NCI-H446 treated with DMSO at 0.1 percent for 48 hours (cell line): ENCODE measurements around the gene ZFP1.
"Not testable (repeated sequence)": the region's sequence is repeated elsewhere in the genome, so short reads cannot be mapped to it uniquely, and the experiment has no call there.

Experiments
- DNase-seq: peaks from one replicate; lab custom pipeline; 2025; lab: John Stamatoyannopoulos, UW

Gene ZFP1

DNA sequence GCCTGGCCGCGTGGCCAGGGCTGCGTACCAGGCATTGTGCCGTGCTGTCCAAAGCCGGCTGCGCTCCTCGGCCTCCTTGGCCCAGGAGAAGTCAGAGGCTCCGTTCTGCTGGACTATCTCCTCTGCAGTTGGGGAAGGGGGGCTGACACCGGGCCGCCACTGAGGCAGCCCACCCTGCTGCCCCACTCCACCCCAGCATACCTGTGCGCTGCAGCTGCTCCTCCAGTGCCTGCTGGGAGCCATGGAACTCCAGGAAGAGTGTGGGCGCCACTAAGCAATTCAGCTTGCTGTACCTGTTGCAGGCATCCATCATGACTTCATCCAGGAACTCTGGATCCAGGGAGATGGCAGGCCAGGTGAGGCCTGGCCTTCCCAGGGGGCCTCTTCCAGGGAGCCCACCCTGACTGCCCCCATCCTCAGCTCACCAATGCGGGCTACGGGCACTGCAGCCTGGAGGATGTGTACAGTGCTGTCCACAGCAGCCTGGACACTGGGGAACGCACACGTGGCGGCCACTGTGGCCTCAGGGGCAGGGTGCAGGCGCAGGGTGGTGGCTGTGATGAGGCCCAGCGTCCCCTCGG is 34.7 kb upstream of the ZFP1 start:
- DNase-seq = no peak

DNA sequence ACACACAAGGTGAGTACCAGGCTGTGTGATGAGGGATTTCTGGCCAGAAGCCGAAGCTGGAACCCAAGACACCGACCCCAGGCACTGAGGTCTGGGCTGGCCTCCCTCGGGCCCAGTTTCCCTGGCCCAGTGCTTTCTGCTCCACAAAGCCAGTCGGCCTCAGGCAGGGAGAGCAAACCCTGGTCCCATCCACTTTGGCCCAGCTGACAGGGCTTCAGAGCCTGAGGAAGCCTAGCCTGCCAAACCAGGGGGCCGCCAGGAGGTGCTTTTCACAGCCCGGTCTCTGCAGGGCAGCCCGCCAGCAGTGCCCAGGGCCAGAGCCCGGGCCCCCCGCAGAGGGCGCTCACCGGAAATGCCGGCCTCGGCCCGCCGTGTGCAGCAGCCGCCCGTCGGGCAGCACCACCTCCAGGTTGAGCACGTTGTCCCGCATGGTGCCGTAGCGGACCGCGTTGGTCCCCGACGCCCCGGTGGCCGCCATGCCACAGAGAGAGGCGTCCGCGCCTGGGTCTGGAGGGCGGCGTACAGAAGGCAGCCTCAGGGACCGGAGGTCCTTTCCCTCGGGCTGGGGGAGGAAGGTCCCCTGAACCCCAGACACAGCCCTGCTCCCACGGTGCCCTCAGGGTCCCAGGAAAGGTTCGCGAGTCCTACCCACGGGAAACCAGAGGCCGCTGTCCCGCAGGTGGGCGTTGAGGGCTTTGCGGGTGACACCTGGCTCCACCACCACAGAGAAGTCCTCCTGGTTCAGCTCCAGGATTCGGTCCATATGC is 34.0 kb upstream of the ZFP1 start:
- DNase-seq = no peak

GRCh38 chr16:75114946-75115825 is 33.1 kb upstream of the ZFP1 start:
- no peak for DNase-seq

- DNase-seq = no peak
Measured at GRCh38 chr16:75116081-75116910, 32.0 kb upstream of the ZFP1 start, which contains the start of gene LDHD. TSS of gene LDHD (minus strand) at chr16:75116780. CDS start at chr16:75116720, 60 bp downstream.

- DNase-seq = no peak
Measured at GRCh38 chr16:75116911-75117245, 31.4 kb upstream of the ZFP1 start.

- no peak for DNase-seq
Measured at GRCh38 chr16:75118943-75119539, 29.3 kb upstream of the ZFP1 start.

DNA sequence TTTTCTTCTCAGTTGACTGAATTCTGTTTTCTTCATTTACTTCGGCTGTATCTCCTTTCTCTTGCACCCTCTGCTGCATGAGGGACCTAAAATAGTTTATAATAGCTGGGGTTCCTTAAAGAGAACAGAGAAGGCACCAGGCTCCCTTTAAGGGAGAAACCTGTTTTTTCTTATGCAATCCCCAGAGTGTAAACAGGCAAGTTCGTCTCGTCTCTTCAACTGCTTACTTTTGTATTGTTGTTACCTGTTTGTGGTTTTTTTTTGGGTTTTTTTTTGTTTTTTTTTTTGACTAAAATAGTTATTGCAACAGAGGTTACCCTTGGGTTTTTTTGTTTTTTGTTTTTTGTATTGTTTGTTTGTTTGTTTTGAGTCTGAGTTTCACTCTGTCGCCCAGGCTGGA is 28.1 kb upstream of the ZFP1 start:
- no peak for DNase-seq

GRCh38 chr16:75121949-75122568 is 26.3 kb upstream of the ZFP1 start:
- DNase-seq = no peak

DNA sequence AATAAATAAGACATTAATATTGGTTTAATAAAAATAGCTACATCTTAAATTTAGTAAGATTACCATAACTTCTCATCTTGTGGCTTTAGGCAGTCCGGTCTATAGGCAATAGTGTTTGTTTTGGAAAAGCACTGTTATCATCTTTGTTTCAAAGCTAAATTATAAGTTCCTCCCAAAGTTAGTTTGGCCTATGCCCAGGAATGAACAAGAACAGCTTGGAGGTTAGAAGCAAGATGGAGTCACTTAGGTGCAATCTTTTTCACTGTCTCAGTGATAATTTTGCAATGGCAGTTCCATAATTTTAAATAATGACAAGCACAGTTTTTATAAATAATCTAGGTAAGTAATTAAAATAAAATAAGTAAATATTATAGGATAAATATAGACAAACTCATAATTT is 25.7 kb upstream of the ZFP1 start:
- DNase-seq = no peak

DNA sequence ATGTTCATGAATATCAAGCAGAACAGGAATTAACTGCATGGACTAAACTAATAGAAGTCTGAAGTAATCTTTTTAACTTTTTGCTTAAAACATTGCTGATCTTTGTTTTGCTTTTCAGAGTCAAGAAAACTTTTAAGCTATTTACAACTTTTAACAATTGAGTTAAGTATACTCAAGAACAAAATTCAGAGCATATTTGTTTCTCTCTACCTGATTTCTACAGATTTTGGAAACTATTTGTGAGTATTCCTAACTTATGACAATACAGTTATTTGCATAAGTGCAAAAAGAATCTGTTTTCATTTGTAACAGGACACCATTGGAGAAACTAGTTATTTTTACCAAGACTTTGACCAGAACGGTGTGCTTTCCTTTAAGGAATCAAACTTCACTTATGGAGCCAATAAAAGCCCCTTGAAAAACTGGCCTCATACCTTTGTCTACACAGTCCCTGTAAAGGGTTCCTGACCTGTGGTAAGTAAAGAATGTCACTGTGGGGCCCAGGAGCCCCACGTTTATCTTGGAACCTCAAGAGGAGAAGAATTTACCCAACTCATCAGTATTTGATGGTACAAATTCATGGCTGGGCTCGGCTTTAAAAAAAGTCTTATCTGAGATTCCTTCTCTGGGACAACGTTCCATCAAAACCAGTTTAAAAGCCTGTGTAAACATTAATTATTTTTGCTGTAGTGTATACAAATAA is 20.5 kb upstream of the ZFP1 start:
- DNase-seq = no peak

DNA sequence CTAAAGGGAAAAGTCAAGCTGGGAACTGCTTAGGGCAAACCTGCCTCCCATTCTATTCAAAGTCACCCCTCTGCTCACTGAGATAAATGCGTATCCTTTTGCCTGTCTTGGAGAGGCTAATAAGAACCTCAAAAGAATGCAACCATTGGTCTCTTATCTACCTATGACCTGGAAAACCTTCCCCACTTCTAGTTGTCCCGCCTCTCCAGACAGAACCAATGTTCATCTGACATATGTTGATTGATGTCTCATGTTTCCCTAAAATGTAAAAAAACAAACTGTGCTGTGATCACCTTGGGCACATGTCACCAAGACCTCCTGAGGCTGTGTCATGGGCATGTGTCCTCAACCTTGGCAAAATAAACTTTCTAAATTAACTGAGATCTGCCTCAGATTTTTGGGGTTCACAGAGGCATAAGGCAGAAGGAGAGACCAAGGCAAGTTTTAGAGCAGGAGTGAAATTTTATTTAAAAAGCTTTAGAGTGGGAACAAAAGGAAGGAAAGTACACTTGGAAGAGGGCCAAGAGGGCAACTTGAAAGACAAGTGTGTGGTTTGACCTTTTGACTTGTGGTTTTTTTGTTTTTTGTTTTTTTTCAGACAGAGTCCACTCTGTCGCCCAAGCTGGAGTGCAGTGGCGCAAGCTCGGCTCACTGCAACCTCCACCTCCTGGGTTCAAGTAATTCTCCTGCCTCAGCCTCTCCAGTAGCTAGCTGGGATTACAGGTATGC is 18.7 kb upstream of the ZFP1 start:
- DNase-seq = not testable (repeated sequence)

GRCh38 chr16:75130150-75130771 is 18.1 kb upstream of the ZFP1 start:
- no peak for DNase-seq

DNA sequence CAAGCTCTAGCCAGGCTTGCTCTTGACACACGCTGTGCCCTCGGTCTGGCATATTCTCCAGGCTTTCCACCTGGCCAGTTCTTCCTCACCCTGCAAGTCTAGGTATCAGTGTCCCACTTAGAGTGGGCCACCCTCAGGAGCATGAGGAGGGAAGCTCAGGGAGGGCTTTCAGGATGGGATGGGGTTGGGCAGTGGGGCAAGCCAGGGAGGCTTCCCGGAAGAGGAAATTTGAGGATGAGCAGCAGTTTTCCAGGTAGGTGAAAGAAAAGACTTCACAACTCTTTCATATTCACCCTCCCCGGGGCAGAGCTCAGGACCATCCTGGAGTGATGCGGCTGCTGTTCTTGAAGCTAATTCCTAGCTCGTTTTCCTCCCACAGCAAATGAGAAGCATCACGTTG is 17.2 kb upstream of the ZFP1 start:
- no peak for DNase-seq

DNA sequence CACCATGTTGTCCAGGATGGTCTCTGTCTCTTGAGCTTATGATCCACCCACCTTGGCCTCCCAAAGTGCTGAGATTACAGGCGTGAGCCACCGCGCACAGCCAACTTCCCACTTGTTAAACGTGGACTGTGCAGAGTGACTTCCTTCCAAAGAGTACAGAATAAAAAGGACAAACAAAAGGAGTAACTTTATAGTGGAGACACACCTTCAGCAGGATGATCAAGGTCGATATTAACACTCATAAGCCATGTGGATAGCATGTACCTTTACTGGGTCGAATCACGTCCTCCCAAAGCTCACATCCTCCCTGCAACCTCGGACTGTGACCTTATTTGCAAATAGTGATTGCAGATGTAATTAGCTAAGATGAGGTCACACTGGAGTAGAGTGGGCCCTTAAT is 10.1 kb upstream of the ZFP1 start:
- DNase-seq = no peak

DNA sequence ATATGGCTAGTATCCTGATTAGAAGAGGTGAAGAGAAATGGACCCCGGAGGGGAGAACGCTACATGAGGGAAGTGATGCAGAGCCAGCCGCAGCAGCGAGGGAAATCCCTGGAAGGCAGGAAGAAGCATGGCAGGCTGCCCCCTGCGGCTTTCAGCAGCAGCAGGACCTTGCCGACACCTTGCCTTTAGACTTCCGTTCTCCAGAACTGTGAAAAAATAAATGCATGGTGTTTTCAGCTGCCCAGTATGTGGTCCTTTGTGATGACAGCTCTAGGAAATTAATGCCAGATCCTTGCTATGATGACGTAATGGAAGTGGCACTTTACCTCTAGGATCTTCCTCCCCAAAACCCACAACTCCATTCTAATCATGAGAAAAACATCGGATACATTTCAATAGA is 9.7 kb upstream of the ZFP1 start:
- DNase-seq = no peak

DNA sequence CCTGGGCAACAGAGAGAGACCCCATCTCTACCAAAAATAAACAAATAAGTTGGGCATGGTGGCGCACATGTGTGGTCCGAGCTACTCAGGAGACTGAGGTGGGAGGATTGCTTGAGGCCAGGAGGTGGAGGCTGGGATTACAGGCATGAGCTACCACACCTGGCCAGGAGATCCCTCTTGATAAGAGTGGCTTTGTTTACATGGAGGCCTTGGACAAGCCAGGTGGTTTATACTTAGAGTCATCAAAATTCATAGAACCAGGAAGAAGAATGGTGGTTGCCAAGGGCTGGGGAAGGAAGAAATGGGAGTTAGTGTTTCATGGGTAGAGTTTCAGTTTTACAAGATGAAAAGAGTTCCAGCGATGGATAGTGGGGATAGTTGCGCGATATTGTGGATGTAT is 8.8 kb upstream of the ZFP1 start:
- no peak for DNase-seq

DNA sequence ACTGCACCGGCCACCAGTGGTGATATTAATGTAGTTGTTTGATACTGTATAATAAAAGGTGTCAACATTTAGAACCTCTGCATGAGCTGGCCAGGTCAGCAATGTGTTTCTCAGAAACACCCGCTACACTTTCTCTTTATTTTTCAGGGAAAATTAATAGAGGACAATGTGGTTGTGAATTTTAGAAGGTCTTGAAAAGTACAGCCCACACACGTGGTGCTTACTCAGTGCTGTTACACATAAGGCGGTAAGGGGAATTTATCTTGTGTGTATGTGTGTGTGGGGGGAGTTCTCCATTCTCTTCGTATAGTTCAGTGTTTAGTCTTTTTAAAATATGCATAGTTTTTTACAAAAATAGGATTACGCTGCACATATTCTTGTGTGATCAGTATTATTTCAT is 4.4 kb upstream of the ZFP1 start:
- no peak for DNase-seq

GRCh38 chr16:75147968-75148310 is 385 bp upstream of the ZFP1 start:
- no peak for DNase-seq

DNA sequence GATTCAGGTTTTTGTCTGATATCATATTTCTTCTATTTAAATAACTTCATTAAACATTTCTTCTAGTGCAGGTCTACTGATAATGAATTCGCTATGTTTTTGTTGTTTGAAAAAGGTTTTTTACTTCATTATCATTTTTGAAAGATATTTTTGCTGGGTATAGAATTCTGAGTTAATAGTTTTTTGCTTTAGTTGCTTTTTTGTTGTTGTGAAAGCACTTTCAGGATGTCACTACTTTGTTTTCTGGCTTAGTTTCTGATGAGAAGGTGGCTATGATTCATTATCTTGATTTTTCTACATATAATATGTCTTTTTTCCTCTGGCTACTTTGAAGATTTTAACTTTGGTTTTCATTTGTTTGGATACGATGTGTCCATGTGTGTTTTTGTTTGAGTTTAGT is 3.5 kb downstream of the ZFP1 start:
- DNase-seq = no peak

DNA sequence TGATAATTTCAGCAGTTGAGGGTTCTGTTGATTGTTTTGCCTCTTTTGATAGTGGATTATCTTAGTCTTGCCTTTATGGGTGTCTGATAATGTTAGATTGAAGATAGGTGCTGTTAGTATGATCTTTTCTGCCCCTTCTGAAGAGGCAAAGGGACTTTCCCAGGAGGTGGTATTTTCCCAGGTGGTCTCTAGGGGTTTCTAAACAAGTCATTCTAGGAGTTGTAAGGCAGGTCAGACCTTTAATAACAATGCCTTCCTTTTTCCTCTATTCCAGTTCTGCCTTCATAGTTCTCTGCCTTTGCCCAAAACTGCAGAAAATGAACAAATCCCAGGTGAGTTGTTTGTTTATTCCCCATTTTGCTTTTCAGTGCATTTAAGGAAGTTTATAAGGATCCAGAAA is 4.3 kb downstream of the ZFP1 start:
- DNase-seq = no peak
